ENCODE results near the gene TAS1R1. TPM values are rescaled to one million over a fixed set of nuclear protein-coding genes. Genes with fewer than 3 reads are reported as not detected.

Gene TAS1R1
- total RNA-seq, 4 donors from 2014 or later: not detected

DNA sequence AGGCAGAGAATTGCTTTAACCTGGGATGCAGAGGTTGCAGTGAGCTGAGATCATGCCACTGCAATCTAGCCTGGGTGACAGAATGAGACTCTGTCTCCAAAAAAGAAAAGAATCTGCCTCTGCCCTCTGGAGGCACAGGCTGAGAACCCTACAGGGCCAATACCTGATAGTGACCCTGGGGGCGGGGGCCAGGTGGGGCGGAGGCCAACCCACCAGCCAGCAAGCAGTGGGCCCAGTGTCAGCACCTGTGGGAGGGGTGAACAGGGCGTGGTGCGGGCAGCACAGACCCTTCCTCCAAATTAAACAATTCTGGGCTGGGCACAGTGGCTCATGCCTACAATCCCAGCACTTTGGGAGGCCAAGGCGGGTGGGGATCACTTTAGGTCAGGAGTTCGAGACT lies 44.6 kb upstream of the TAS1R1 start:
- intact Hi-C loops (cut with DNase I; ENCODE audit: low total_unique reads): no loop called here
- H3K36me3 ChIP-seq: no peaks in the 10 kb centered on the region
- H3K4me3 ChIP-seq: no peak overlapping the region
- H3K9me3 ChIP-seq: no peaks in the 10 kb centered on the region
- no peaks in the 10 kb centered on the region for H3K27me3 ChIP-seq
- TF ChIP-seq, protein P1, sequence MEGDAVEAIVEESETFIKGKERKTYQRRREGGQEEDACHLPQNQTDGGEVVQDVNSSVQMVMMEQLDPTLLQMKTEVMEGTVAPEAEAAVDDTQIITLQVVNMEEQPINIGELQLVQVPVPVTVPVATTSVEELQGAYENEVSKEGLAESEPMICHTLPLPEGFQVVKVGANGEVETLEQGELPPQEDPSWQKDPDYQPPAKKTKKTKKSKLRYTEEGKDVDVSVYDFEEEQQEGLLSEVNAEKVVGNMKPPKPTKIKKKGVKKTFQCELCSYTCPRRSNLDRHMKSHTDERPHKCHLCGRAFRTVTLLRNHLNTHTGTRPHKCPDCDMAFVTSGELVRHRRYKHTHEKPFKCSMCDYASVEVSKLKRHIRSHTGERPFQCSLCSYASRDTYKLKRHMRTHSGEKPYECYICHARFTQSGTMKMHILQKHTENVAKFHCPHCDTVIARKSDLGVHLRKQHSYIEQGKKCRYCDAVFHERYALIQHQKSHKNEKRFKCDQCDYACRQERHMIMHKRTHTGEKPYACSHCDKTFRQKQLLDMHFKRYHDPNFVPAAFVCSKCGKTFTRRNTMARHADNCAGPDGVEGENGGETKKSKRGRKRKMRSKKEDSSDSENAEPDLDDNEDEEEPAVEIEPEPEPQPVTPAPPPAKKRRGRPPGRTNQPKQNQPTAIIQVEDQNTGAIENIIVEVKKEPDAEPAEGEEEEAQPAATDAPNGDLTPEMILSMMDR (IDR thresholded peaks at IDR 0.05): no peak
- no peak for TF ChIP-seq POLR2A (IDR thresholded peaks at IDR 0.05)
- no peak for DNase-seq
- no peaks in the 10 kb centered on the region for H3K4me1 ChIP-seq
- no peak overlapping the region for H3K27ac ChIP-seq

DNA sequence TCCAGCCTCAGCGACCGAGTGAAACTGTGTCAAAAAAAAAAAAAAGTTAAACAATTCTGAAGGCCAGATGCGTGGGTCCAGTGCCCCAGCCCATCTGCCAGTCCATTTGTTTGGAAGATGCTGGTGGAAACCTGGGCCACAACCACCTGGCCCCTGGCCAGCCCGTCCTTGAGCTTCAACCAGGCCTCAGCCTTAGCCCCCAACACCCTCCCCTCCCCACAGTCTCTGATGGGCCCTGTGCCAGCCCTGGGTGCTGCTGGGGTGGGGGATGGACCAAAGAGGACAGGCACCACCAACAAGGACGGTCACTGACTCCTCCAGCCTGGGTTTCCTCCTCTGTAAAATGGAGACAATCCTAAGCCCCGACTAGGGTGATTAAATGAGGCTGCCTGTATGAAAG lies 44.1 kb upstream of the TAS1R1 start:
- no peak for DNase-seq
- H3K4me1 ChIP-seq: no peaks in the 10 kb centered on the region
- no peak for TF ChIP-seq POLR2A (IDR thresholded peaks at IDR 0.05)
- TF ChIP-seq, protein P1 (IDR thresholded peaks at IDR 0.05): no peak
- H3K27me3 ChIP-seq: no peaks in the 10 kb centered on the region
- H3K4me3 ChIP-seq: no peak overlapping the region
- no peaks in the 10 kb centered on the region for H3K9me3 ChIP-seq
- no peak overlapping the region for H3K27ac ChIP-seq
- intact Hi-C loops (cut with DNase I; ENCODE audit: low total_unique reads): no loop called here
- H3K36me3 ChIP-seq: no peaks in the 10 kb centered on the region

GRCh38 chr1:6511561-6512244 lies 43.4 kb upstream of the TAS1R1 start:
- intact Hi-C loops (cut with DNase I; ENCODE audit: low total_unique reads): no loop called here
- Histone ChIP-seq H3K36me3 (no peaks in the 10 kb centered on the region), H3K4me3 (no peak overlapping the region), H3K4me1 (no peaks in the 10 kb centered on the region), H3K27ac (no peak overlapping the region), H3K27me3 (no peaks in the 10 kb centered on the region), H3K9me3 (no peaks in the 10 kb centered on the region)
- no peak for DNase-seq
- TF ChIP-seq, protein P1 (IDR thresholded peaks at IDR 0.05): no peak
- no peak for TF ChIP-seq POLR2A (IDR thresholded peaks at IDR 0.05)

DNA sequence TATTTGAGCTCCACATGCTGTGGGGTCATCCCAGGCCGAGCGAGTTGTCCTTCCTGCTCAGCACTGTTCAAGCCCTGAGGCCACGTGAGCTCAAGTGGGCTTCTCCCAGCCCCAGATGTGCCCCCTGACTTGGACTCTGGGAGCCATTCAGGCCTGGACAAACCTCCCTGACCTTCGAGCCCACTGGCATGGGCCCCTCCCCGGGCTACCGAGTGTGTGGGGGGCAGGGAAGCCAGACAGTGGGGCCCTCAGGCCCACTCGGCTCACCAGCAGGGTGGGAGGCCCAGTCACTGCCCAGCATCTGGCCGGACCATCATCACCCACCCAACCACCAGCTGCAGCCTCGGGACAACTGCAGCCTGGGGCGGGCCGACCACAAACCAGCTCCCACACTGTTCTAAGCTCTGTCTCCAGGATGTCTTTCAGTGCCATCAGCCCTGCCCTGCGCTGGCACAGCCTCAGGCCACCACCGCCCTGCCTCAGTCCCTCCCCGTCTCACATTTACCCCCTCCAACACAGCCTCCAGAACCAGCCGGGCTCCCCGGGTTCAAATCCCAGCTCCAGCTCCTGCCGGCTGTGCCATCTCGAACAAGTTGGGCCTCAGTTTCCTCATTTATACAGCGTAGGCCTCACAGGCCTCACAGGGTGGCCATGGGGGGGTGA lies 42.7 kb upstream of the TAS1R1 start:
- Histone ChIP-seq H3K27ac (no peak overlapping the region), H3K9me3 (no peaks in the 10 kb centered on the region), H3K36me3 (no peaks in the 10 kb centered on the region), H3K27me3 (no peaks in the 10 kb centered on the region), H3K4me1 (no peaks in the 10 kb centered on the region), H3K4me3 (no peak overlapping the region)
- TF ChIP-seq POLR2A (IDR thresholded peaks at IDR 0.05): no peak
- TF ChIP-seq, protein P1 (IDR thresholded peaks at IDR 0.05): no peak
- DNase-seq: no peak
- intact Hi-C loops (cut with DNase I; ENCODE audit: low total_unique reads): no loop called here

DNA sequence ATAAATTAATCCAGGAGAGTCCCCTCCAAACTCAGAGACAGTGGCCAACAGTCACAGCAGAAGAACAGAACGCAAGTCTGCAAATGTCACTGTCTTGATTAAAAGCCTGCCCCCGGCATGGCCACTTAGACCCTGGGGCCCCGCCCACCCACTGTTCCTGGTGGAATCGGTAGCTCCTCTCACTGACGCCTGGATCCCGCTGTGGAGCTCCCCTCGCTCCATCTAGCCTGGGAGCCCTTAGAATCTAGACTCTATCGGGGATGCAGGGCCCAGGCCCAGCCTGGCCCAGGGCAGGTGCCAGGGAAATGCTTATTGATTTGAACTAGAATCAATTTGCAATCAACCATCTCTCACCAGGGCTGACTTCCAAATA lies 42.2 kb upstream of the TAS1R1 start:
- Histone ChIP-seq H3K27ac (no peak overlapping the region), H3K9me3 (no peaks in the 10 kb centered on the region), H3K27me3 (no peaks in the 10 kb centered on the region), H3K4me1 (no peaks in the 10 kb centered on the region), H3K4me3 (no peak overlapping the region), H3K36me3 (no peaks in the 10 kb centered on the region)
- DNase-seq: no peak
- TF ChIP-seq, protein P1 (IDR thresholded peaks at IDR 0.05): no peak
- no peak for TF ChIP-seq POLR2A (IDR thresholded peaks at IDR 0.05)
- intact Hi-C loops (cut with DNase I; ENCODE audit: low total_unique reads): no loop called here
